ENCODE data around the gene ZNF678. TPM values are rescaled to one million over a fixed set of nuclear protein-coding genes. Genes with fewer than 3 reads are reported as not detected.

The ZNF678 gene
- polyA plus RNA-seq (ENCODE audit: insufficient read length in 4 of 4) = 10 to 100 TPM; 14.2 to 15.8 (median 14.9) TPM

DNA sequence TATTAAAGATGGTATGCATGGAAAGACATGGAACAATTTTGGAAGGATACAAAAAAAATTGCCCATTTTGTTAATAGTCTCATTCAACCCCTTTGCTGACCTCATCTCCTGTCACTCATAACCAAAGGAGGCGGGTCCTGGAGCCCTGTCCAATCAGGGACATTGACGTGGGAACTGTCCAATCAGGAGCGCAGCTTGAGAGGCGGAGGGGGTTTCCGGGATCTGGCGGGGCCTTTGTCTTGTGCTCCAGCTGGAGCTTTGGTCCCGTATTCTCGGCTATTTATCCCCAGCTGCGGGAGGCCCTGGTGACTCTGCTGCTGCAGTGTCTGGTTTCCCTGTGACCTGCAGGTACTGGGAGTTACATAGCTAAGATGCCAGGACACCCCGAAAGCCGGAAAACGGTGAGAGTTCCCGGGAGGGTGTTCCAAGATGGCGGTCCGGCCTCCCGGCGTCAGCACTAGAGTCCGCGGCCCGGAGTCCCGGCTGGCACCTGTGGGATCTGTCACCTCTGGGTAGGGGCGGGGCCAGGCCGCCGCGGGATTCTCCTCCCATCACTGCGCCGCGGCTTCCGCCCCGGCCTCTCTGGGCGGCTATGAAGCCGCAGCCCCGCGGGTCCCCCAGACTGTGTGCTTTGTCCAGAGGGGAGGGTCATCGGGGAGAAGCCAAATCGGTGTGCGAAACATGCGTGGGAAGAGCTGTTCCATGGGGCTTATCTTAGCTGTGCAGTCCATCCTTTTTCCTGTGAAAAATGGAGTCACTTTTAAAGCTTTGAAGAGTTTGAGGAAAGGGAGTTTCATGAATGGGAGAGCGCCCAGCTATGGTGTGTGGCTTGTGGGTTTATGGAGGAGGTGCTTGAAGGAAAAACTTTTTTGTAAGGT is at the start of gene ZNF678:
Gene ZNF678 (plus strand): TSS at position 233 of the 878 bp plus-strand sequence. CDS start 87,436 bp downstream, outside the sequence.
- DNase-seq (ENCODE audit: low read depth in 4 of 4, low spot score in 2 of 4) = peak; percentile 84 to 94 (median 90)

DNA sequence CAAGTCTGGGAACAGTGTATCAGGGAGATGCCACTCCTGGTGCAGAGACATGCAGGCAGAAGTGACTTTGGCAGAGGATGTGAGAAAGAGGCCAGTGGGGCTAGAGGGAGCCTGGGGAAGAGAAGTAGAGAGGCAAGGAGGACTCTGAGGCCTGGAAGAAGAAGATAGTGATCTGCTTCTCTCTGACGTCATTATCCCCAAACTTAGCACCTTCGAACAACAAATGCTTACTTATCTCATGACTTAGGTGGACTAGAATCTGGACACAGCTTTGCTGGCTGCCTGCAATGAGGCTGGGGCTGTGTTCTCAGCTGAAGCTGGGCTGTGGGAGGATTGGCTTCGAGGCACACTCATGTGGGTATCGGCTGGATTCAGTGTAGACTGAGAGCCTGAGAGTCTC is 44.5 kb upstream of the ZNF678 start:
- DNase-seq (ENCODE audit: low read depth in 4 of 4, low spot score in 2 of 4) = no peak

DNA sequence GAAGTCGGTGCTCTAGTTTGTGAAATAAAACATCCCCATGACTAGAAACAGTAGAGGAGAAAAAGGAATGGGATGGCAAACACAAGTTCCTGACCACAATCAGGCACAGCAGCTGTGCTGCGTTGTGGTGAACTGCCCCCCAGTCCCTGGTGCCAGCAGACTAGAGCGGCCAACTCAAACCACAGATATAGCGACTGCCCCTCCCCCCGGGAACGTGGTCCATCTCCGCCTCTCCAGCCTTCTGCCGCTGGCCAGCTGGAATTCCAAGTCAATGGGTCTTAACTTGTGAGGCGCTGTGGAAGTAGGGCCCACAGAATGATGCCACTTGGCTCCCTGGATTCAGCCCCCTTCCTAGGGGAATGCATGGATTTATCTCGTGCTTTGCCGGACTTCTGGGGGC is 41.6 kb upstream of the ZNF678 start:
- DNase-seq (ENCODE audit: low read depth in 4 of 4, low spot score in 2 of 4) = no peak

GRCh38 chr1:227526524-227526923 is 36.8 kb upstream of the ZNF678 start:
- no peak for DNase-seq (ENCODE audit: low read depth in 4 of 4, low spot score in 2 of 4)

DNA sequence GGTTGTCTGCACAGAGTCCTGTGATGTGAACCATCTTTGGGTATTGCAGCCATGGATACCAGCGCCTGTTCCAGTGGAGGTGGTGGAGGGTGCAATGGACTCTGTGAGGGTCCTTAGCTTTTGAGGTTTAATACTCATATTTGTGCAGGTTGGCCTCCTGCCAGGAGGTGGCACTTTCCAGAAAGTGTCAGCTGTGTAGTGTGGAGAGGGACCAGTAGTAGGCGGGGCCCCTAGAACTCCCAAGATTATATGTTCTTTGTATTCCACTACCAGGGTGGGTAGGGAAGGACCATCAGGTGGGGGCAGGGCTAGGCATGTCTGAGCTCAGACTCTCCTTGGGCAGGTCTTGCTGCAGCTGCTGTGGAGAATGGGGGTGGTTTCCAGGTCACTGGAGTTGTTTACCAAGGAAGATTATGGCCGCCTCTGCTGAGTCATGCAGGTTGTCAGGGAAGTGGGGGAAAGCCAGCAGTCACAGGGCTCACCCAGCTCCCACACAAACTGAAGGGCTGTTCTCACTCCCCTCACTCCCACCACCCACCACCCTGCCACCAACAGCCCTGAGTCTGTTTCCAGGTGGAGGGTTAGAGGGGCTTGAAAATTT is 31.2 kb upstream of the ZNF678 start:
- no peak for DNase-seq (ENCODE audit: low read depth in 4 of 4, low spot score in 2 of 4)

GRCh38 chr1:227540170-227541098 is 22.9 kb upstream of the ZNF678 start:
- no peak for DNase-seq (ENCODE audit: low read depth in 4 of 4, low spot score in 2 of 4)

- DNase-seq (ENCODE audit: low read depth in 4 of 4, low spot score in 2 of 4) = no peak
These were observed 22.2 kb upstream of the ZNF678 start for GRCh38 chr1:227541129-227541528.

GRCh38 chr1:227541796-227542152 is 21.6 kb upstream of the ZNF678 start:
- DNase-seq (ENCODE audit: low read depth in 4 of 4, low spot score in 2 of 4) = peak in 1 of 4 donors; percentile 24

DNA sequence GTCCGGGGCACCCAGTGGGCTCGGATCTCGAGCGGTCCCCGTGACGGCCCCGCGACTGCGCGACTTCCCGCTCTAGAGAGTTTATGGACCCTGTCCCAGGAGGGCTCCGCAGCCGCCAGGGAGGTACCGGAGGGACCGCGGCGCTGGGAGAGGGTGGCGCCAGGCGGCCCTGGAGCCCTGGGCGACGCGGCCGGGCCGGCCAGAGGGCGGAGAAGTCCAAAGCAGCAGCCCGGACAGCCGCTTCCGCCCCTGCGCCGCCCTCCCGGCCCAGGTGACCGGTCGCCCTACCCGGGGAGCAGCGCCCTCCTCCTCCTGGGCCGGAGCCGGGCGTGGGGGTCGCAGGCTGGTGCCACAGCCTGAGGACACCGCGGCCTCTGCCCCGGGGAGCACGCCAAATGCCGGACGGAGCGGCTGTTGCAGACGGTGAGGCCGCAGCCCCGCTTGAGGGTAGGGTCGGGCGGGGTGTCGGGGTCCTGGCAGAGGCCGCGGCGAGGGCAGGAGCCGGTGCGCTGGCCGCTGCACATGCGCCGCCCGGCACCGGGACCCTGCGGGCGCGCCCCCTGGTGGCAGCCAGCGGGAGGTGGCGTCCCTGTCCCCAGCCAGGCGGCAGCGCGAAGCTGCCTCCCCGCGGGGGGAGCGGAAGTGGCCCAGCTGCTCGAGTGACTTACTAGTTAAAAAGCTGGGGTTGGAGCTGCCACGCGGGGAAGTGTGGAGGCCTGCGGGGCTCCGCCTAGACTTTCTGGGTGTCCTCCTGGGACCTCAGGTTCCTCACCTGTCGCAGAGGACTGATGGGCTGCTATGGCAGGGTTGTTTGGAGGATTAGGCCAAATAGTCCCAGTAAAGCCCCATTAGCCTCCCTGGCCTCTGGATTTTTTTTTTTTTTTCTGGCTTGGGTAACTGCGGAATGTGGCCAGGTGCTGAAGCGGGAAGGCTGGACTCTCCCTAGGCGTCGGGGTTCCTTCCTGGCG is 20.9 kb upstream of the ZNF678 start:
- DNase-seq (ENCODE audit: low read depth in 4 of 4, low spot score in 2 of 4) = peak in 3 of 4 donors; percentile 70 to 82 (median 76)

DNA sequence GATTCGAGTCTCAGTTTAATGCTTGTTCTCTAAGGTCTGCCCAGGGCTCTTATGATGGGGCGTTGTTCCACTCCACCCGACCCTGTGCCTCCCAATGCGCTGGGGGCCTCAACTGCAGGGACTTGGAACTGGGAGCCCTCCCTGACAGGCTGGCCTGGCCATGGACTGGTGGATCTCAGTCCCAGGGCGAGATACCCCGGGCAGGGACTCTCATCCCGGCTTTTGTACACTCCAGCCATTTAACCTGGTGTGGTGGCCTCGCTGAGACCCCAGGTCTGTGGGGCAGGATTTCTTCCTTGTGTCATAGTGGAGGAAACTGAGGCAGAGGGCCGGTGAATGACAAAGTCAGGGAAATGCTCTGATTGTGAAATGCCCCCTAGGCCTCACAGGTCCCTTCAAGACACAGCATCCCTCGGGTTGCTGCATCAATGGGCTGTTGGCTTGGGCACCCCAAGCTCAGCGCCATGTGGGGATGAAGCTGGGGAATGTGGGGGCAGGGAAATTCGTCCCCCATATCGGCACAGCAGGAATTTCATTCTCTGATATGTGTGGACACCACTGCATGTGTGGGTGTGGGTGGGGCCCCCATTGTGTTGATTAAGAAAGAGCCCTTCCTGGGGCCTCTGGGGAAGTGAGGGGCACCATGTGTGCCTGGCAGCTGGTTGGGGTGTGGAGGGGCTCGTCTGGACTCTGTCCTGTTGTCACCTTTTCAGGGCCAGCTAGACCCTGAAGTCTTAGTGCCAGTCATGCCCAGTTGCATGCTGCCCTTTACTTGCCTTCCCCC is 19.9 kb upstream of the ZNF678 start:
- no peak for DNase-seq (ENCODE audit: low read depth in 4 of 4, low spot score in 2 of 4)

- DNase-seq (ENCODE audit: low read depth in 4 of 4, low spot score in 2 of 4) = no peak
These were observed 19.0 kb upstream of the ZNF678 start for GRCh38 chr1:227544067-227545050.

DNA sequence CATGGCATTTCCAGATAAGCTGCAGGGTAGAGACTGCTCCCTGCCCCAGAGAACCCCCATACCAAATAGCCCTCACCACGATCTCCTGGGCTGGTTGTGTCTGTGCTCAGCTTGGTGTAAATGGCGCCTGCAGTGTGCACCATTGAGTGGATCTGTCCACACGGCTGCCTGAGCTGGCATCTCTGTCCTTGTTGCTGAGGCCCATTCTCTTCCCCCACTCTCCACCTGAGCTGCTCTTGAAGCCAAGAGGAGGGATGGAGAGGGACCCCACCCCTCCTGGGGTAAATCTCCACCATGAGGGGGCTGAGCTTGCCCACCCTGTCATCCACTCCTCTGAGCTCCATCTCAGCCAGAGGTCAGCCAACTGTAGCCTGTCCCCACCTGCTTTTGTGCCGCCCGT is 18.0 kb upstream of the ZNF678 start:
- no peak for DNase-seq (ENCODE audit: low read depth in 4 of 4, low spot score in 2 of 4)

DNA sequence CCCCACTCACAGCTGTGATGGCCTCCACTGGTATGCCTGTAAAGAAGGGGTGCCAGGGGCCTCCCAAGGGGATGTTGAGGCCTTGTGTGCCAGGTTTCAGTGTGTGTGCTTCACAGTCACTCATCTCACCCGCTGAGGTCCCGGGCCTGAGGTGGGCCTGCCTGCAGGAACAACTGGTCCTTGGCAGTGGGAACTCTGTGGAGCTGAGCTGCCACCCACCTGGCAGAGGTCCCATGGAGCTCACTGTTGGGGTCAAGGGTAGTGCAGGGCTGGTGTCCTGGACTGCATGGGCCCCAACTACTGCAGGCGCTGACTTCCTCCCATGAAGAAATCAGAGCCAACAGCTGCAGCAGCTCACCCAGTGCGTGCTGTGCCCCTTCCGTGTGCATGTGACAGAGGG is 17.3 kb upstream of the ZNF678 start:
- DNase-seq (ENCODE audit: low read depth in 4 of 4, low spot score in 2 of 4) = no peak

GRCh38 chr1:227546598-227547309 is 16.6 kb upstream of the ZNF678 start:
- DNase-seq (ENCODE audit: low read depth in 4 of 4, low spot score in 2 of 4) = no peak

DNA sequence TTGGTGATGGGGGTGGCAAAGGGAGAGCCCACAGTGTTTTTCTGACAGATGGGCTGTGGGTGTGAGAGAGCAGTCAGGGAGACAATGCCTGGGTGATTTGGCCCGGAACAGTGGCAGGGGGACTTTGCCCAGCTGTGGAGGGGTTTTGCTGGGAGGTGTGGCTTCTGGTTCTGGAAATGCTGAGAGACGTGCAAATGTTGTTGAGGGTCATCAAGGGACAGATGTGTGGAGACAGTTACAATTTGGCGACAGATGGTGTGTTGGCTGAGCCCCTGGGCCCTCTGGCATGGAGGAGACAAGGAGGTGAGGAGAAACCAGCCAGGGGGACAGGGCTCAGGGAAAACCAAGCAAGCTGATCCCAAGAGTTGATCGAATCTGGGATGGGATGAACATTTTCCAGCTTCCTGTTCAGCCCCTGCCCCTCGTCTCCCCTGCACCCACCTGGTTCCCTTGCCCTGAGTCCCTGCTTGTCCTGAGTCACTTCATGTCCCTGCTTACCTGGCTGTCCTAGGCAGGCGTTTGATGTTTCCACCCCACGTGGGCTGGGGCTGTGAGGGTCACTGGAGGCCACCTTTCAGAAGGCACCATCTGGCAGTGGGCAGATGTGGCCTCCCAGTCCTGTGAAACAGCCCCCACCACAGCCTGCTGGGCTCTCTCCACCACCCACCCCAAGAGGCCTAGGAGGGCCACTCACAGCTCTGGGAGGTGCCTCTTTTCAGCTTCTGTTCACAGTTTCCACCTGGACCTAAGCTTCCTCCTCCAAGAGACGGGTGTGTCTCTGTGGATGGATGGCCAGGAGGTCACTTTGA is 15.8 kb upstream of the ZNF678 start:
- no peak for DNase-seq (ENCODE audit: low read depth in 4 of 4, low spot score in 2 of 4)

DNA sequence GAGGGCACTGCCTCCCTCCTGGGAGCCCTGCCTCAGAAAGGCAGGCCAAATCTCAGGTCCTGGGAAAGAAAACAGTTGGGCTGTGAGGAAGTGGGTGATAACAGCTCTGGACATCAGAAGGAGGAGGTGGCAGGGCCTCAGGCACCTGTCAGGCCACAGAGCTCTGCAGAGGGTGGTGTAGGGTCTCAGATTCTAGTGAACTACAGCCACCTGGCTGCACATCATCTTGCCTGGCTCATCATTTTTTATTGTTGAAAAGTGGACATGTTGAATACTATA is 15.3 kb upstream of the ZNF678 start:
- no peak for DNase-seq (ENCODE audit: low read depth in 4 of 4, low spot score in 2 of 4)

- no peak for DNase-seq (ENCODE audit: low read depth in 4 of 4, low spot score in 2 of 4)
These were observed 14.9 kb upstream of the ZNF678 start for GRCh38 chr1:227548448-227548847.
